B cell (primary cell): Measurements from ENCODE around the gene RP9.

ENCODE experiments used
- CTCF ChIP-seq: fragments of 200-600 bp; IDR thresholded peaks from one replicate; pipeline ENCODE4 v1.8.0; 2022; ENCODE audit warnings: antibody characterized with exemption, mild to moderate bottlenecking
- EZH2 ChIP-seq: IDR thresholded peaks from 2 replicates; pipeline ENCODE4 v1.6.1; 2012; ENCODE audit warnings: borderline replicate concordance, low read depth, mild to moderate bottlenecking, moderate library complexity, low read length; ENCODE audit not compliant: insufficient read depth, poor library complexity, severe bottlenecking

- no peak for TF ChIP-seq CTCF
- TF ChIP-seq EZH2: no peak
Measured at GRCh38 chr7:33073243-33073642, 36.0 kb downstream of the RP9 start.
